Activated naive CD4-positive, alpha-beta T cell treated with anti-CD3 and anti-CD28 coated beads, Interleukin-2, amount 50 U/mL, for 72 hours (primary cell): Measurements from ENCODE around the gene NAV1. TPM values are rescaled to one million over a fixed set of nuclear protein-coding genes. Genes with fewer than 3 reads are reported as not detected.
"Not testable (repeated sequence)": the region's sequence is repeated elsewhere in the genome, so short reads cannot be mapped to it uniquely, and the experiment has no call there.

ENCODE experiments used
- ATAC-seq, 2 donors: fragments of 150-1000 bp; cut with Tn5 transposase; 2 replicates each; pipeline ENCODE4 v1.10.0; 2021; ENCODE audit warnings: mild to moderate bottlenecking in 2 of 2, moderate library complexity in 2 of 2
- DNase-seq, 2 donors: peaks; one replicate each; pipeline ENCODE4 v3.0.0; 2021 to 2022; ENCODE audit warnings: low spot score in 2 of 2
- H3K27ac Mint-ChIP-seq, 2 donors: one replicate each; pipeline ENCODE4 v1.8.0; 2022; ENCODE audit warnings: mild to moderate bottlenecking in 2 of 2, mixed read lengths in 2 of 2
- H3K36me3 Mint-ChIP-seq, 2 donors: one replicate each; pipeline ENCODE4 v1.8.0; 2022; ENCODE audit warnings: mixed read lengths in 2 of 2
- H3K9me3 Mint-ChIP-seq, 2 donors: one replicate each; pipeline ENCODE4 v1.8.0; 2022; ENCODE audit warnings: mixed read lengths in 2 of 2
- total RNA-seq, 2 donors: library from RNA; stranded (reverse); gene quantifications; one replicate each; pipeline ENCODE4 v1.2.3, GENCODE V29; 2022

The NAV1 gene
- total RNA-seq, 2 donors from 2014 or later, result 0.48 to 3.1 TPM

- H3K36me3 Mint-ChIP-seq, result peaks cover 0 to 14% of the 10 kb centered on the region in 2 donors
- H3K27ac Mint-ChIP-seq, result no peak overlapping the region
- H3K9me3 Mint-ChIP-seq, result no peaks in the 10 kb centered on the region
Observed at GRCh38 chr1:201536558-201536957, 2.4 kb upstream of the NAV1 start.

GRCh38 chr1:201537028-201537427, 1.9 kb upstream of the NAV1 start:
- Mint-ChIP-seq H3K27ac (no peak overlapping the region), H3K9me3 (no peaks in the 10 kb centered on the region), H3K36me3 (peaks cover 0 to 14% of the 10 kb centered on the region in 2 donors)
- ATAC-seq (no peak), DNase-seq (no peak)

More at GRCh38 chr1:201536558-201536957, 2.4 kb upstream of the NAV1 start:
- DNase-seq (no peak), ATAC-seq (no peak)

GRCh38 chr1:201537467-201537866, 1.5 kb upstream of the NAV1 start:
- H3K36me3 Mint-ChIP-seq, result peaks cover 0 to 11% of the 10 kb centered on the region in 2 donors
- H3K9me3 Mint-ChIP-seq, result no peaks in the 10 kb centered on the region
- DNase-seq (no peak), ATAC-seq (no peak)
- H3K27ac Mint-ChIP-seq, result no peak overlapping the region

DNA sequence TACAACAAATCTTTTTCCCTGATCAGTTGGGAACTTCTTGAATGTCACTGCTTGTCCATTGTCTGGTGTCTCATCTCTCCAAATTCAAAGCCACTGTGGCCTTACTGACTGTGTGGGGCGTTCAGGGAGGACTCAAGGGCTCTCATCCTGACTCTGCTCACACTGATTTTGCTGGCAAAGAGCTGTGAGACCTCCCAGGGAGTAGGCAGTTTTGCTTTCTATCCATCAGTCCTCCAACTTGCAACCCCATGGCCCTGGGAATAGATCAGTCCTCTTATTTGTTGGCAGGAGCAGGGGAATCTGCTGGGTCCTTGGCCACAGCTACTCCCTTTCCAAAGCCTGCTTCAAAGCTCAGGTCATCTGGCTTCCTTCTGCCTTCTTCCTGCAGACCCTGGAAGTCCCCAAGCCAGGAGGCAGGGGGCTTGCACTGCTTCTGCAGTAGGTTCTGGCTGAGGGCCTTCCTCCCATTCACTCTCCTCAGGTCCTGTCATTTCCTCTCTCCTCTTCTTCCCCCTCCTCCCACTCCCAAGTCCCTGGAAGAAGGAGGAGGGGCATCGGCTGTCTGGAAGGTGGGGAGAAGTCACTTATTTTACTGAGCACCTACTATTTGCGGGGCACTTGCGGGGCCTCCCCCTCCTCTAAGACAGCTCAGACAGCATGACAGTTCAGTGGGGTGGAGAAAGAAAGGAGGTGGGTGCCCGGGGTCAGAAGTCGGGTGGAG, 876 bp upstream of the NAV1 start:
- DNase-seq (no peak), ATAC-seq (peak in 1 of 2 donors; percentile 8)
- Mint-ChIP-seq H3K27ac (no peak overlapping the region), H3K9me3 (no peaks in the 10 kb centered on the region), H3K36me3 (peaks cover 0 to 7% of the 10 kb centered on the region in 2 donors)

- Mint-ChIP-seq H3K36me3 (peaks cover 0 to 7% of the 10 kb centered on the region in 2 donors), H3K9me3 (no peaks in the 10 kb centered on the region), H3K27ac (no peak overlapping the region)
- ATAC-seq (peak in 1 of 2 donors; percentile 14), DNase-seq (no peak)
Observed at GRCh38 chr1:201539561-201540431, 869 bp downstream of the NAV1 start.

DNA sequence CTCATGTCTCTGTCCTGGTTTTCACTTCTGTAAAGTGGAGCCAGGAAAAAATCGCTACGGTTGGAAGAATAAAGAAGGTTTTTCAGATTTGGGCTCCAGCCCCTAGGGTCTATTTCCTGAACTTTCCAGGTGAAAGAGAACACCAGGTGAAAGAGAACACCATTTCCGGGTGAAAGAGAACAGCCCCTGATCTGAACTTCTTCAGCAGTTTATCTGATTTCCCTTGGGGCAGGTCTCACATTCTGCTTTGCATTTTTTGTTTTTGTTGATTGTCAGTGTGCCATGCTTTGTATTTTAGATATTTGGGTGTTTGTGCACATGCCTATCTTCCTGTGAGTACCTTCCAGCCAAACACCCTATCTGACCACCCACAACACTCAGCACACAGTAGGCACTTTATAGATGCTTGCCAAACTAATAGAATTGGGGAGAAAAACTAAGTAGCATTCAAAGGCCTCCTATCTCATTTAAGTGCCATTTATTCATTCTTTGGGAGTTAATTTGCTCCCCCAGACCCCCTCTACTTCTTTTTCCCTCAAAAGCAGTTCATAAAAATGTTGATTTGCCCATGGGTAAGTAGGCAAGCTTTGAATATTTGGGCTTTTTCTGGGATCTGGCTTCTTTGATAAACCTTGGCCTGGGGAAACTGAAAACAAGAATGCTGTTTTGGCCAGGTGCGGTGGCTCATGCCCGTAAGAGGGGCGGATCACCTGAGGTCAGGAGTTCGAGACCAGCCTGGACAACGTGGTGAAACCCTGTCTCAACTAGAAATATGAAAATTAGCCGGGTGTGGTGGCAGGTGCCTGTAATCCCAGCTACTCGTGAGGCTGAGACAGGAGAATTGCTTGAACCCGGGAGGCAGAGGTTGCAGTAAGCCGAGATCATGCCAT, 2.2 kb downstream of the NAV1 start:
- H3K9me3 Mint-ChIP-seq, result no peaks in the 10 kb centered on the region
- peaks cover 0 to 7% of the 10 kb centered on the region in 2 donors for H3K36me3 Mint-ChIP-seq
- ATAC-seq, result no peak

DNA sequence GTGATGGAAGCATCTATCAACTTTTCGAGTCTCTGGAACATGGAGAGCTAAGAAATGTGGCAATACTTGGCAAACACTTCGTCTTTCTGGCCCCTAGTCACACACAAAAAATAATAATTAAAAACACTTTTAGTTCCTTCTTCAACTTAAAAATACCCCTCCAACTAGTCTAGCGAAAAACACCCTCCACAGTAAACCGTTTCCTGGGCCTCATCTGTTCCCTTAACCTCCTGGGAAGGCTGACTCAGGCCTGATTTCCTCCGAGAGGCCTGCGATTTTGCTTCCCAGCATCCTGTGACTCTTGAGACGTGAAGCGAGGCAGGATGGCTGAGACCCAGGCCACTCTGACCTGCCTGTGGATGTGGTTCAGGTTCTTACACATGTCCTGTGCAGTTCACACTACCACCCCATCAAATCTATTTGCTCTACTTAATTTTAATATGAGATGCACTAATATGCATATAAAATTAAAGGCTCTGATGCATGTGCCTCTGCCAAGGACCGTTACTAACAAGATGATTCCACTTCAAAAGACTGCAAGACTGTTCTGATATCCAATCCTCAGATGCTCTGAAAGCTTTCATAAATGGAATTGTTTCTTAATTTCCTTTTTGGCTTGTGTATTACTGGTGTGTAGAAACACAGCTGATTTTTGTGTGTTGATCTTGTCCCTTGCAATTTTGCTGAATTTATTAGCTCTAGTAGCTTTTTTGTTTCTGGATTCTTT, 3.5 kb downstream of the NAV1 start:
- ATAC-seq, result no peak
- Mint-ChIP-seq H3K36me3 (peaks cover 0 to 7% of the 10 kb centered on the region in 2 donors), H3K27ac (no peak overlapping the region), H3K9me3 (no peaks in the 10 kb centered on the region)
- DNase-seq, result no peak

More for the DNA sequence above, 2.2 kb downstream of the NAV1 start:
- DNase-seq, result no peak
- no peak overlapping the region for H3K27ac Mint-ChIP-seq

DNA sequence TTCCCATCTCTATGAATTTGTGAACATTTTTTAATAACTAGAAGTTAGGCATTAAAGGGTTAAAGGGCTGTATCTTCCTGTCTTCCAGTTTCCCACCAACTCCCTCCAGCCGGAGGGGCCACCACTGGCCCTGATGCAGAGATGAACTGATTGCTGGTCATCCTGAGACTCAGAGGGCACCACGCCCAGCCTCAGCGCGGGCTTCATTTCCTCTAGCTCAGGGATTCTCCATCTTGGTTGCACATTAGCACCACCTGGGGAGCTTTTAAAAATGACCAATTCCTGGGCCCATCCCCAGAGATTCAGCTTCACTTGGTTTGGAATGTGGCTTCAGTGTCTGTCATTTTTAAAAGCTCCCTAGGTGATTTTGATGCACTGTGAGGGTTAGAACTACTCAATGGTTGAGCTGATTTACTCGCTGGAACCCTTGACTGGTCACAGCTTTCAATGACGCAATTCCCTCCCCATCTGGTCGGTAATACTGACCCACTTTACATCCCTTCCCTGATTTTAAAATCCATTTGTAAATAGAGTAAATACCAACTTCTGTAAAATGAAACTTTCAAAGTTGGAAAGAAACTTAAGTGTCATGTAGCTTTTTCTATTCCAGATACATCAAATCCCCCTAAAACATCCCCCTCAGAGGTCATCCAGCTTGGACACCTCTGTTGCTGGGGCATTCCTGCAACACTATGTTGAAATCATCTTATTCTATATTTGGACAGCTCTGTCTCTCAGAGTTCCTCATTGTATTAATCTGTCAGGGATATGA, 5.1 kb downstream of the NAV1 start:
- H3K27ac Mint-ChIP-seq, result peak overlapping the region in 1 of 2 donors; percentile 17

GRCh38 chr1:201544710-201545109, 5.8 kb downstream of the NAV1 start:
- Mint-ChIP-seq H3K9me3 (no peaks in the 10 kb centered on the region), H3K36me3 (peaks cover 0 to 7% of the 10 kb centered on the region in 2 donors), H3K27ac (no peak overlapping the region)
- ATAC-seq, result no peak
- DNase-seq, result no peak

More for the DNA sequence above, 5.1 kb downstream of the NAV1 start:
- Mint-ChIP-seq H3K36me3 (peaks cover 0 to 7% of the 10 kb centered on the region in 2 donors), H3K9me3 (no peaks in the 10 kb centered on the region)
- DNase-seq (no peak), ATAC-seq (no peak)

DNA sequence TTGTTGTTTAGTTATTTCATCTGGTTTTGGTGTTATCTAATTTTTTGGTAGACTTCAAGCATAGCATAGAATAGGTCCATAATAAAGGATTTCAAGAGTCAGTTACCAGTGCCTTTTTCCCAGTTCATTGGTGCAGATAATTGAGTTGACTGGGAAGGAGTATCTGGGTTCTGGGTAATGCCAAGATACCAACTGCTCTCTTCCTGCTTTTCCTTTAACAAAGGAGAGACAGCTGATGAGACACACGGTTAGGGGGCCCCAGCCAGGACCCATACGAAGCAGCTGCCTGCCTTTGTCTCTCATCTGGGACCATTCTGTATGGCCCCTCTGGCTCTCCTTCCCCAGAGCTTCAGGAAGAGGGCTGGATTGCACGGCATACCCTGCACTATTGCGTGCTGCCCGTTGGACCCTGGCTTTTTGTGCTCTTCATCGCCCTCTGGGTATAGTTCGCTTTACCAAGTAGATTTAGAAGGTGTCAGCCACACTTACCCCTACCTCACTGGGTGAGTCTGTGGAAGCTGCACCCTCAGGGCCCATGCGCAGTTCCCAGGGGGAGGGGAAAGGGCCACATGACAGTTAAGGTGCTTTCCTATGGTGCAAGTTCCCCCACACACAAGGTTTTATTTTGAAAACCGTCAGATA, 7.0 kb downstream of the NAV1 start:
- peaks cover 0 to 4% of the 10 kb centered on the region in 2 donors for H3K36me3 Mint-ChIP-seq
- ATAC-seq (peak in 1 of 2 donors; percentile 40), DNase-seq (no peak)
- no peaks in the 10 kb centered on the region for H3K9me3 Mint-ChIP-seq
- no peak overlapping the region for H3K27ac Mint-ChIP-seq

GRCh38 chr1:201549522-201549921, 10.6 kb downstream of the NAV1 start:
- H3K36me3 Mint-ChIP-seq, ATAC-seq, H3K9me3 Mint-ChIP-seq, H3K27ac Mint-ChIP-seq, DNase-seq: not testable (repeated sequence)

DNA sequence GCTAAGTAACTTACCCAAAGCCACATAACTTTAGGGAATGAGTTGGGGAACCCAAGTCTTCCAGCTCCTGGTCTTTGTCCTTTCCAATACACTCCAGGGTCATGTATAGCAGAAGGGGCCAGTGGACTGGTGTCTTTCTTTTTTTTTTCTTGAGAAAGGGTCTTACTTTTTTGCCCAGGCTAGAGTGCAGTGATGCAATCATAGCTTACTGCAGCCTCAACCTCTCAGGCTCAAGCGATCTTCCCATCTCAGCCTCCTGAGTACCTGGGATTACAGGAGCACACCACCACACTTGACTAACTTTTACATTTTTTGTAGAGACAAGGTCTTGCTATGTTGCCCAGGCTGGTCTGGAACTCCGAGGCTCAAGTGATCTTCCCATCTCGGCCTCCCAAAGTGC, 12.2 kb downstream of the NAV1 start:
- Mint-ChIP-seq H3K36me3 (no peaks in the 10 kb centered on the region), H3K9me3 (no peaks in the 10 kb centered on the region), H3K27ac (no peak overlapping the region)
- ATAC-seq, result no peak
- no peak for DNase-seq

- DNase-seq, result no peak
- Mint-ChIP-seq H3K36me3 (no peaks in the 10 kb centered on the region), H3K9me3 (no peaks in the 10 kb centered on the region), H3K27ac (peak overlapping the region in 1 of 2 donors; percentile 30)
- ATAC-seq, result peak in 1 of 2 donors; percentile 61
Observed at GRCh38 chr1:201551877-201552731, 13.2 kb downstream of the NAV1 start.

GRCh38 chr1:201552941-201553351, 14.0 kb downstream of the NAV1 start:
- Mint-ChIP-seq H3K27ac (peak overlapping the region in 1 of 2 donors; percentile 30), H3K36me3 (no peaks in the 10 kb centered on the region), H3K9me3 (no peaks in the 10 kb centered on the region)
- ATAC-seq, result no peak
- DNase-seq, result no peak
